OCI-LY3 (cell line): ENCODE data around the gene TTC36.

Experiments
- H2AFZ ChIP-seq: fragments of 200-600, 300-600 bp; shearing (Covaris generic); 2 replicates; pipeline ENCODE4 v1.6.0; 2014; ENCODE audit warnings: antibody characterized with exemption, low read depth, low read length
- H3K27ac ChIP-seq: fragments of 200-600, 300-600 bp; sonication (generic); 2 replicates; pipeline ENCODE4 v1.5.1; 2014; ENCODE audit warnings: mild to moderate bottlenecking, low read length, moderate library complexity, mixed read lengths
- H3K27me3 ChIP-seq: fragments of 200-600, 300-600 bp; sonication (generic); 2 replicates; pipeline ENCODE4 v1.6.1; 2014; ENCODE audit warnings: low read depth, low read length, mixed read lengths
- H3K36me3 ChIP-seq: fragments of 200-600, 300-600 bp; sonication (generic); replicated peaks from 2 replicates; pipeline ENCODE3; 2014; ENCODE audit warnings: low read depth, low read length, mixed read lengths
- H3K4me1 ChIP-seq: fragments of 300-600, 200-600 bp; sonication (generic); 2 replicates; pipeline ENCODE4 v1.6.1; 2014; ENCODE audit warnings: low read length, mixed read lengths
- H3K4me2 ChIP-seq: fragments of 200-600, 300-600 bp; sonication (generic); 2 replicates; pipeline ENCODE4 v1.6.1; 2014; ENCODE audit warnings: low read length, mixed read lengths
- H3K4me3 ChIP-seq: fragments of 300-600, 200-600 bp; sonication (generic); 2 replicates; pipeline ENCODE4 v1.5.1; 2014; ENCODE audit warnings: antibody characterized with exemption, mild to moderate bottlenecking, low read length, moderate library complexity
- H3K79me2 ChIP-seq: fragments of 300-600, 200-600 bp; shearing (Covaris generic); 2 replicates; pipeline ENCODE4 v1.6.1; 2014; ENCODE audit warnings: mild to moderate bottlenecking, low read length, mixed read lengths
- H3K9ac ChIP-seq: fragments of 300-600, 200-600 bp; shearing (Covaris generic); 2 replicates; pipeline ENCODE4 v1.6.0; 2014; ENCODE audit warnings: mild to moderate bottlenecking, low read length, moderate library complexity
- H3K9me3 ChIP-seq: fragments of 200-600, 300-600 bp; shearing (Covaris generic); 2 replicates; pipeline ENCODE4 v1.6.1; 2014; ENCODE audit warnings: low read length, mixed read lengths; ENCODE audit not compliant: insufficient read depth
- H4K20me1 ChIP-seq: fragments of 200-600, 300-600 bp; sonication (generic); 2 replicates; pipeline ENCODE4 v1.6.1; 2016; ENCODE audit warnings: low read length, mixed read lengths; ENCODE audit not compliant: insufficient read depth
- CTCF ChIP-seq: fragments of 200-600, 300-600 bp; sonication (generic); IDR thresholded peaks from 2 replicates; pipeline ENCODE4 v1.5.1; 2014; ENCODE audit warnings: antibody characterized with exemption, low read length, low read depth
- EZH2phosphoT487 ChIP-seq: fragments of 200-600 bp; shearing (Covaris generic); IDR thresholded peaks from 2 replicates; pipeline ENCODE4 v1.6.1; 2018; ENCODE audit warnings: antibody characterized with exemption, mixed run types, low read depth

TTC36 gene

GRCh38 chr11:118488480-118489109, 38.7 kb upstream of the TTC36 start:
- no peaks in the 10 kb centered on the region for H3K79me2 ChIP-seq
- H3K4me1 ChIP-seq = no peaks in the 10 kb centered on the region
- no peaks in the 10 kb centered on the region for H3K9me3 ChIP-seq
- no peaks in the 10 kb centered on the region for H3K27me3 ChIP-seq
- no peak overlapping the region for H2AFZ ChIP-seq
- no peak overlapping the region for H3K4me3 ChIP-seq
- no peak for TF ChIP-seq EZH2phosphoT487
- peak; percentile 91 for TF ChIP-seq CTCF
- H3K9ac ChIP-seq = no peak overlapping the region
- no peak overlapping the region for H3K4me2 ChIP-seq
- H3K27ac ChIP-seq = no peak overlapping the region
- H3K36me3 ChIP-seq = peaks cover 50% of the 10 kb centered on the region
- H4K20me1 ChIP-seq = no peaks in the 10 kb centered on the region

DNA sequence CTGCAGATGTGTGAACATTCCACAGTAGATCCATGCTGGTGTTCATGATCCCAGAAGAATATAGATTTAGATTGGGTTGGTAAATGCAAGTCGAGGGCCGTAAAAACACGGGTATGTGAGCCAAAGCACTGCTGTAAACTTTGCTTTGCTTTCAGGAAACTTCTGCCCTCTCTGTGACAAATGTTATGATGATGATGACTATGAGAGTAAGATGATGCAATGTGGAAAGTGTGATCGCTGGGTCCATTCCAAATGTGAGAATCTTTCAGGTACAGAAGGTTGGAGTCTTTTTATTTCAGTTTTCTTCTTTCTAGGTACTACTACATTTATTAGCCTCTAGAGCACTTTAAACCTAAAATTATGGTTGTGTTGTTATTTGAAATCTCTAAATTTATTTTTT, 36.2 kb upstream of the TTC36 start:
- H3K9ac ChIP-seq = no peak overlapping the region
- H3K27ac ChIP-seq = no peak overlapping the region

DNA sequence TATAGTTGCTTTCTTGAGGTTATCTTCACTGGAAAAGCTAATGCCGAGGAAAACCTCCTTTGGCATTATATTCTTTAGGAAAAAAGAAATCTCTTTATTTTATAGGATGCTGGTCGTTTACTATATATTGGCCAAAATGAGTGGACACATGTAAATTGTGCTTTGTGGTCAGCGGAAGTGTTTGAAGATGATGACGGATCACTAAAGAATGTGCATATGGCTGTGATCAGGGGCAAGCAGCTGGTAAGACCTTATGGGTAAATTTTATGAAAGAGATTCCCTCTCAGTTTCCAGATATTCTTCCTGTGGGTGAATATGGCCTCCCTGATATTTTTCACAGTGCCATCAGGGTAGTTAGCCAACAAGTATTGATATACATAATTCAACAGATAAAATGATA, 29.4 kb upstream of the TTC36 start:
- Histone ChIP-seq H3K9me3 (no peaks in the 10 kb centered on the region), H3K4me3 (no peak overlapping the region), H3K4me2 (no peak overlapping the region), H3K27ac (no peak overlapping the region), H3K9ac (no peak overlapping the region), H3K4me1 (no peaks in the 10 kb centered on the region), H3K79me2 (no peaks in the 10 kb centered on the region), H2AFZ (no peak overlapping the region), H3K36me3 (peaks cover 72% of the 10 kb centered on the region), H4K20me1 (no peaks in the 10 kb centered on the region), H3K27me3 (no peaks in the 10 kb centered on the region)
- no peak for TF ChIP-seq CTCF
- no peak for TF ChIP-seq EZH2phosphoT487

More for the DNA sequence above, 36.2 kb upstream of the TTC36 start:
- TF ChIP-seq EZH2phosphoT487 (no peak), CTCF (no peak)
- Histone ChIP-seq H3K79me2 (no peaks in the 10 kb centered on the region), H3K4me3 (no peak overlapping the region), H3K4me2 (no peak overlapping the region), H3K9me3 (no peaks in the 10 kb centered on the region), H3K36me3 (peaks cover 56% of the 10 kb centered on the region), H3K4me1 (no peaks in the 10 kb centered on the region), H4K20me1 (no peaks in the 10 kb centered on the region), H3K27me3 (no peaks in the 10 kb centered on the region), H2AFZ (no peak overlapping the region)

DNA sequence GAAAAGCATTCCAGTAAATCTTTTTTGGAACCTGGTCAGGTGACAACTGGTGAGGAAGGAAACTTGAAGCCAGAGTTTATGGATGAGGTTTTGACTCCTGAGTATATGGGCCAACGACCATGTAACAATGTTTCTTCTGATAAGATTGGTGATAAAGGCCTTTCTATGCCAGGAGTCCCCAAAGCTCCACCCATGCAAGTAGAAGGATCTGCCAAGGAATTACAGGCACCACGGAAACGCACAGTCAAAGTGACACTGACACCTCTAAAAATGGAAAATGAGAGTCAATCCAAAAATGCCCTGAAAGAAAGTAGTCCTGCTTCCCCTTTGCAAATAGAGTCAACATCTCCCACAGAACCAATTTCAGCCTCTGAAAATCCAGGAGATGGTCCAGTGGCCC, 24.1 kb upstream of the TTC36 start:
- H3K4me1 ChIP-seq = peaks cover 9% of the 10 kb centered on the region
- no peaks in the 10 kb centered on the region for H3K9me3 ChIP-seq
- H2AFZ ChIP-seq = no peak overlapping the region
- no peaks in the 10 kb centered on the region for H3K79me2 ChIP-seq
- no peak overlapping the region for H3K27ac ChIP-seq
- H3K36me3 ChIP-seq = peaks cover 83% of the 10 kb centered on the region
- H3K9ac ChIP-seq = no peak overlapping the region
- no peaks in the 10 kb centered on the region for H3K27me3 ChIP-seq
- H4K20me1 ChIP-seq = 0 out of 2 replicates have a peak, but pooled peaks cover 5% of the 10 kb centered on the region
- no peak overlapping the region for H3K4me3 ChIP-seq
- TF ChIP-seq CTCF (no peak), EZH2phosphoT487 (no peak)
- no peak overlapping the region for H3K4me2 ChIP-seq
